ENCODE measurements around the gene MAB21L1. TPM values are rescaled to one million over a fixed set of nuclear protein-coding genes. Genes with fewer than 3 reads are reported as not detected.

MAB21L1 gene
- total and polyA plus RNA-seq, 12 donors = 0.08 to 0.49 (median 0.26) TPM; not detected in 1

DNA sequence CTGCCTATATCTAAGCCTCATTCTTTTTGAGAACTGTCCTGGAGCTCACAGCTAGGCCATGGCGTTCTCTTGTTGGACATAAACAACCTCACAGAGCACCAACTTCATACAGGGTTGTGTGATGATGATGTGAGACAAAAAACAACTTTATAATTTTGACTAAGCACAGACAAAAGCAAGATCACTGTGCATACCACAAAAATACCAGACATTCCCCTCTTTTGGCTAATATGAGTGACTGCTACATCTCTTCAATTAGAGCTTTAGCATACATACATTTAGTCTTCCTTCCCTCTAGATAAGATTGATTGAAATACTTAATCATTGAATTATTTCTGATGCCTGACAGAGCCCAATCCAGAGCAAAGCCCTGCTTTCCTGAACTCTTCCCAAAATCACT, 8.3 kb downstream of the MAB21L1 start:
- Histone ChIP-seq H3K4me3 (no peak overlapping the region), H3K36me3 (no peaks in the 10 kb centered on the region), H3K27me3 (peaks cover 0 to 48% (median 0%) of the 10 kb centered on the region in 7 donors), H3K4me1 (peaks cover 0 to 14% (median 0%) of the 10 kb centered on the region in 9 donors), H3K9me3 (no peaks in the 10 kb centered on the region), H3K27ac (no peak overlapping the region)
- no peak for ATAC-seq
- DNase-seq = no peak
- intact Hi-C loops (cut with DNase I) = no loop called here
- TF ChIP-seq CTCF (IDR thresholded peaks at IDR 0.05) = no peak
- 92 to 93% methylated on average over 1 of the region's 1 CpG for WGBS, 2 donors

DNA sequence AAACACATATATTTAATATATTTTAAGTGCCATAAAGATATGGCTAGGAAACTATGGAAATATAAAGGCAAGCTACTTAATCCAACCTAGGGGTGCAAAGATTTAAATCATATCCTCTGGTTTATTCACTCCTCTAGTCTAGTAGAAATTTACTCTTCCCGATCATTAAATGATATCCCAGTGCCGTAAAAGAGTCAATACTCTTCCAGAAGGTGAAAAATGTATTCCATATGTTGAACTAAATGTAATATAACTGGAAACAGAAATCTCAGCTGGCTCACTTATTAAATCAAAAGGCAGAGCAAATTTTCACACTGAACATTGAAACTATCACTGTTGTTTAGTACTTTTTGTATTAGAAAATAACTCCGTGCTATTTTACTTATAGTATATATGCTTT, 11.1 kb downstream of the MAB21L1 start:
- peaks cover 0 to 19% (median 0%) of the 10 kb centered on the region in 7 donors for H3K27me3 ChIP-seq
- H3K36me3 ChIP-seq = no peaks in the 10 kb centered on the region
- ATAC-seq = no peak
- DNase-seq = no peak
- H3K4me3 ChIP-seq = no peak overlapping the region
- TF ChIP-seq CTCF (IDR thresholded peaks at IDR 0.05) = no peak
- H3K9me3 ChIP-seq = no peaks in the 10 kb centered on the region
- 97 to 98% methylated on average over 3 of the region's 3 CpGs for WGBS, 2 donors
- H3K4me1 ChIP-seq = peaks cover 0 to 7% (median 0%) of the 10 kb centered on the region in 9 donors
- intact Hi-C loops (cut with DNase I) = no loop called here
- no peak overlapping the region for H3K27ac ChIP-seq

GRCh38 chr13:35460061-35460460, 16.4 kb downstream of the MAB21L1 start:
- no peaks in the 10 kb centered on the region for H3K9me3 ChIP-seq
- intact Hi-C loops (cut with DNase I) = no loop called here
- no peaks in the 10 kb centered on the region for H3K4me1 ChIP-seq
- 96 to 99% methylated on average over 2 of the region's 2 CpGs for WGBS, 2 donors
- no peak overlapping the region for H3K4me3 ChIP-seq
- no peaks in the 10 kb centered on the region for H3K36me3 ChIP-seq
- H3K27me3 ChIP-seq = no peaks in the 10 kb centered on the region
- H3K27ac ChIP-seq = no peak overlapping the region
- ATAC-seq (no peak), DNase-seq (no peak)
- TF ChIP-seq CTCF (IDR thresholded peaks at IDR 0.05) = no peak

GRCh38 chr13:35457258-35457657, 19.2 kb downstream of the MAB21L1 start:
- H3K4me1 ChIP-seq = no peaks in the 10 kb centered on the region
- WGBS, 2 donors = 97% methylated on average over 3 of the region's 3 CpGs
- no peaks in the 10 kb centered on the region for H3K9me3 ChIP-seq
- H3K4me3 ChIP-seq = no peak overlapping the region
- peaks cover 0 to 14% (median 0%) of the 10 kb centered on the region in 9 donors for H3K36me3 ChIP-seq
- intact Hi-C loops (cut with DNase I) = no loop called here
- no peak for DNase-seq
- no peak for ATAC-seq
- H3K27me3 ChIP-seq = no peaks in the 10 kb centered on the region
- TF ChIP-seq CTCF (IDR thresholded peaks at IDR 0.05) = no peak
- no peak overlapping the region for H3K27ac ChIP-seq
